HG03066 (cell line): ENCODE data around the gene CASKIN2.

ENCODE experiments used
- ATAC-seq: cut with Tn5 transposase; IDR thresholded peaks from one replicate; pipeline ENCODE4 v1.9.1; 2021; ENCODE audit warnings: low read depth; ENCODE audit not compliant: unreplicated experiment

The CASKIN2 gene

DNA sequence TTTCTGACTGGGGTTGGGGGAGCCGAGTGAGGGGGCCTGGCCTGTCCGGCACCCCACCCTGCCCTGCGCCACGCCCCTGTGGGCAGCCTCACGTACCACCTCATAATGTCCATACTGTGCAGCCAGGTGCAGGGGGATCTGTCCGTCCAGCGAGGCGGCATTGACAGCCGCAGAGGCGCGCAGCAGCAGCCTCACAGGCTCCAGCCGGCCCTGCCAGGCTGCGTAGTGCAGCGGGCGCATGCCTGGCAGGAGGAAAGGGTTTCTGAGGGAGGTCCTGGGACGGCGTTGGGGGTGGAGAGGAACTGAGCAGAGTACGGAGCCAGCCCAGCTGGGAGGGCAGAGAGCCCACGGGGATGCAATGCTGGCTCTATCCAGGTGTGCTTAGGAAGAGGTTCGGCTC, 8.4 kb downstream of the CASKIN2 start:
- no peak for ATAC-seq

DNA sequence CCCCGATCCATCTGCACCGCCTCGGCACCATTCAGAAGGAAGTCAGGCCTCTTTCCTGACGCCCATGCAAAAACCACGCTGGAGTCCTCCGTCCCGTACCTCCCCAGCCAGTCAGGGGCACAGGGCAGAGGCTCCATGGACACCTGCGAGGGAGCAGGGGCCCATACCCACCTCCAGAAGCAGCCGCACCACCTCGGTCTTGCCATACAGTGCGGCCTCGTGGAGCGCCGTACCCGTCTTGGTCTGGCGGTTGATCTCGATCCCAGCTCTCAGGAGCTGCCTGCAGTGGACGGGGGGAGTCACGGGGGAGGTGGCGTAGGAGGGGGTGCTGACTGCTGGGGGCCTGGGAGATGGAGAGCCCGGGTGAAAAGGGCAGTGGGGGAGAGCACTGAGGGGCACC, 9.2 kb downstream of the CASKIN2 start:
- no peak for ATAC-seq

DNA sequence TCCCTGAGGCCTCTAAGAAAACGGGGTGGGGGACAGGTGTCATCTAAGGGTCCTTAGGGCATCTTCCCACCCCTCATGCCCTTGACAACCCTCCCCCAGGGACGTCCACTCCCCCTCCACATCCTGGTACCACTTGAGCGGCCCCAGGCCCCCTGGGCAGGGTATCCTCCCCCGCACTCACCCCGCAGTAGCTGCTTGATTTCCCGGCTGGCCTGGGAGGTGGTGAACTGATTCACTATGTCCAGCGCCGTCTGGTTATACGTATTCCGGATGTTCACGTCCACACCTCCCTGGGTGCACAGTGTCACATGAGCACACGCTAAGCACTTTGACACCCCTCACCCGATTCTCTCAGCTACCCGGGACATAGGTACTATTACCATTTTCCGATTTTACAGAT, 9.7 kb downstream of the CASKIN2 start:
- ATAC-seq: no peak

DNA sequence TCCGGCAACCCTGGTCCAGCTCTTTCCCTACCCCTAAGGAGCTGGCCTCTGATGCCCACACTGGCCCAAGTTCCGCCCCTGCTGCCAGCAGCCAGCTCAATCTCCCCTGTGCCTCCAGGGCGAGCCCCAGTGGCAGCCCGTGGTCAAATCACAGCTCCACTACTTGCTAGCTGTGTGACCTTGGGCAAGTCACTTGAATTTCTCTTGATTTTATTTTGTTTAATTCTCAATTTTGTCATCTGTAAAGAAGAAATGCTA, 10.3 kb downstream of the CASKIN2 start:
- no peak for ATAC-seq

DNA sequence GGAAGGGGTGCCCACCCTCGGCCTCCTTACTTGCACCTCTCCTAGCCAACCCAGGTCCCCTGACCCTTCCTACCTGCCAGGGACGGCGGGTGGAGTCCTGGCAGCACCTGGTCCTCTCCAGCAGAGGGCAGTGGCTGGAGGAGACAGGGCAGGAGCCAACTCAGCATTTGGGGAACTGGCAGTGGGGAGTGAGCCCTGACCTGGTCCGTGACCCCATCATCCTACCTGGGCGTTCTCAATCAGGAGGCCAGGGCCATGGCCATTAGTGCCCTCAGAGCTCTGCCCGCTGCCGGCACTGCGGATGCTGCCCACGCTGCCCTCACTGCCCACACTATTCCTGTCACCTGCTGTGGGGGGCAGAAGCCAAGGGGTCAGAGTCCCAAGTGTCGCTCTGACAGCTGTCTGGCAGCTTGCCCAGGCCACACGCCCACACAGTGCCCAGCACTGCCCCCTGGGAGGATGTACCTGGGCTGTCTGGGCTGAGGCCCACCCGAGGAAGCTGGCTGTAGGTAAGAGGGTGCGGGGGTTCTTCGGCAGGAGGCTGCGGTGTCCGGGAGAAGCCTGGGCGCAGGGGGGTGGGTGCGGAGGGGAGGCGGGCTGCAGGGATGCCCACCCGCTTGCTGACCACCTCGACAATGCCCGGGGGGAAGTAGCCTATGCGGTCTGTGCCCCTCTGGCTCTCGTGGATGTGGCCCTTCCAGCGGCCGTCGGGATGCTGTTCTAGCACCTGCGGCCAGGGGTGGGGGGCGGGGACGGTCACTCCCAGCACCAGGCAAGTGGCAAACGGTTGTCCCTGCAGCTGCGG, 10.8 kb downstream of the CASKIN2 start:
- ATAC-seq: no peak

DNA sequence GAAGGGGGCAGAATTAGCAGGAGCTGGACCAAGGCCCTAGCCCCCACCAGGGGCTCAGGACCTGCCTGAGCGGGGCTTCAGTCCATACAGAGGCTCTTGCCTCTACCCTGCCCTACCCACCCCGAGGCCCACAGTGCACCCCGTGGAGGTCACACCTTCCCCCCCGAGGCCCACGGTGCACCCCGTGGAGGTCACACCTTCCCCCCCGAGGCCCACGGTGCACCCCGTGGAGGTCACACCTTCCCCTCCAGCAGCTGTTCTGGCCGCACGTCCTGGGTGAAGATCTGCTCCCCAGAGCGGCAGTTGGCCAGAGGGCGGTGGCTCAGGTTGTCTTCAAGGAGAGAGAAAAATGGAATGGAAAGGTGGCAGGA, 11.4 kb downstream of the CASKIN2 start:
- no peak for ATAC-seq

DNA sequence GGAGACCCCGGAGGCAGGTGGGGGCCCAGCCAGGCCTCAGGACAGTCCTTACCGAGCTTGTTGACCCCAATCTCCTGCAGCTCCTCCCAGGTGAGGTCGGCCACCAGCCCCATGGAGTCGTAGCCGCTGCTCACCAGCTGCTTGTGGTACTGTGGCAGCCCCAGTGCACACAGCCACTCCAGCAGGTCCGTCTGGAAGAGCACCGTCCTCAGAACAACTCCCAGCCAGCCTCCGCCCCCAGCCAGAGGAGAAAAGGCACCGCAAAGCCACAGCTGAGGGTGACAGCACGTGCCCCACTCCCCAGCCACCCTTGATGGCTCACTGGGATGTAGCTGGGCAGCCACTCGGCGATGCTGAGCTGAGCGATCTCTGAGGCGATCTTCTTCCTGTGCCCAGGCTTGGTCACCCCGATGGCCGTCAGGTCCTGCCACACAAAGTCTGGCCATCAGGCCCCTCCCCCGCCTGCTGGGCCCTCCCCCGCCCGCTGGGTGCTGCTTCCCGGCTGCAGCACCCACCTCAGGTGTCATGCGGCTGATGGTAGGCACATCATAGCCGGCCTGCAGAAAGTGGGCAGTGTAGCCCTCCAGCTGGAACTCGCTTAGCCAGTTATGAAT, 11.9 kb downstream of the CASKIN2 start:
- no peak for ATAC-seq

GRCh38 chr17:75502721-75503329, 12.5 kb downstream of the CASKIN2 start:
- ATAC-seq: no peak

DNA sequence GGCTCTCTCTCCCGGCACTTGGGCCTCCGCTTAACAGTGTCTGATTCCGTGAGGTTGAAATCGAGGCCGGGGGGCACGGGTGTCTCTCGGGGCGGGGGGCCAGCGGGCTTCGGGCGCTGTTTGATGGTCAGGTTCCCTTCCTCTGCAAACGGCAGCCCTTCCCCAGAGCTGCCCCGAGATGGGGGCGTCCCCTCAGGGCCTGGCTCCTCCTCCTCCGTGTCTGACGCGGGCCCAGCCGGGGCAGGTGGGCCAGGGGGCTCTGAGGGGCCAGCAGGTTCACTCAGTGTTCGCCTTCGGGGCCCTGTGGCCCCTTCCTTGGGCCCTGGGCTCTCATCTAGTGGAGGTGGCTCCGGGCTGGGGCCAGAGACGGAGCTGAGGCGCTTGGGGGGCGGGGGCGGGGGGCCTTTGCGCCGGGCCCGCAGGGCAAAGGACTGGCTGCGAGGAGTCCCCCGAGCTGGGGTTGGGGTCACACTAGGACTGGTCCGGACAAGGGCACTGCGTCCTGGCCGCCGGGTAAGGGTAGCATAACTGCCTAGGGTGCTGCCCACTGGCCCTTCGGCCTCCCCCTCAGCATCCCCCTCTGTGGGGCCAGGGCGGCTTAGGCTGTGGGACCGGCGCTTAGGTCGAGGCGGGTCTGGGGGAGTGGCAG, 13.1 kb downstream of the CASKIN2 start:
- no peak for ATAC-seq

DNA sequence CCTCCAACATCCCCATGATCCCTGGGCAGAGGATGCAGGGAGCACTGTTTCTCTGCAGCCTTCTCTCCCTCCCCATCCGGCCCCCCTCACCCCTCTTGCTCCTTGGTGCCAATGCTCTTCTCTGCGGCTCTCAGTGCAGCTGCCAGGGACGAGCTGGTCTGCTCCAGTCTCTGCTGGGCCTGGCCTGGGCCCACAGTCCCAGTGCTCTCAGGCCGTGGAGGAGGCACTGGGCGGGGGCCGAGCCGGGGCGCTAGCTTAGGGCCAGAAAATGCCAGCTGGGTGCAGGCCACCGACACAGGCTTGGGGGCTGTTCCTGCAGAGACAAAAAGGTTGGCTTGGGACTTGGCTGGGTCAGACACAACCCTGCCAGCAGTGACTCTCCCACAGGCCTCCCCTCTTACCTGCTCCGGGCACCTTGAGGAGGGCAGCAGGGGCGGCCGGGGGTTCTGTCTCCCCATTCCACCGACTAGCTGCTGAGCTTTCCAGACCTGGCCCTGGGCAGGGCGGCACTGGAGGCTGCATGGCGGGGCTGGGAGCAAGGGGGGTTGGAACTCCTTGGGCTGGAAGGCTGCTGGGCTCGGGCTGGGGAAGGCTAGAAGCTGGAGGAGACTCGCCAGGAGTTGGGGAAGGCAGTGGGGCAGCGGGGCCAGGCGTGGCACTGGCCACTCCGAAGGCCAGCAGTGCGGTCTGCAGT, 13.8 kb downstream of the CASKIN2 start:
- no peak for ATAC-seq

GRCh38 chr17:75500419-75501216, 14.7 kb downstream of the CASKIN2 start:
- ATAC-seq: no peak

- ATAC-seq: no peak
Measured at GRCh38 chr17:75499313-75500022, 15.9 kb downstream of the CASKIN2 start.

GRCh38 chr17:75498726-75499213, 16.6 kb downstream of the CASKIN2 start:
- no peak for ATAC-seq

- no peak for ATAC-seq
Measured at GRCh38 chr17:75498039-75498725, 17.2 kb downstream of the CASKIN2 start.

DNA sequence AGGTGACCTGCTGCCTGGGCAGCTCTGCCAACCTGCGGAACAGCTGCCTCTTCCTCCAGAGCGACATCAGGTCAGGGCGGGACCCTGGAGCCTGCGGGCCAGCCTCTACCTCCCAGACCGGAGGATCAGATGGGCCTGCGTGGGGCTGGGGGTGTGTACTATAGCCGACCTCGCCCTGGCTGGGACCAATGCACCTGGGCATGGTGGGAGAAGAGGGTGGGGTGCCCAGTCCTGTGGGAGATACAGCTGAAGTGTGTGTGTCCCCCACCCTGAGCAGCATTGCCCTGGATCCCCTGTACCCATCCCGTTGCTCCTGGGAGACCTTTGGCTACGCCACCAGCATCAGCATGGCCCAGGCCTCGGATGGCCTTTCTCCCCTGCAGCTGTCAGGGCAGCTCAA, 19.3 kb downstream of the CASKIN2 start:
- ATAC-seq: no peak

GRCh38 chr17:75494326-75494877, 20.9 kb downstream of the CASKIN2 start:
- ATAC-seq: no peak

DNA sequence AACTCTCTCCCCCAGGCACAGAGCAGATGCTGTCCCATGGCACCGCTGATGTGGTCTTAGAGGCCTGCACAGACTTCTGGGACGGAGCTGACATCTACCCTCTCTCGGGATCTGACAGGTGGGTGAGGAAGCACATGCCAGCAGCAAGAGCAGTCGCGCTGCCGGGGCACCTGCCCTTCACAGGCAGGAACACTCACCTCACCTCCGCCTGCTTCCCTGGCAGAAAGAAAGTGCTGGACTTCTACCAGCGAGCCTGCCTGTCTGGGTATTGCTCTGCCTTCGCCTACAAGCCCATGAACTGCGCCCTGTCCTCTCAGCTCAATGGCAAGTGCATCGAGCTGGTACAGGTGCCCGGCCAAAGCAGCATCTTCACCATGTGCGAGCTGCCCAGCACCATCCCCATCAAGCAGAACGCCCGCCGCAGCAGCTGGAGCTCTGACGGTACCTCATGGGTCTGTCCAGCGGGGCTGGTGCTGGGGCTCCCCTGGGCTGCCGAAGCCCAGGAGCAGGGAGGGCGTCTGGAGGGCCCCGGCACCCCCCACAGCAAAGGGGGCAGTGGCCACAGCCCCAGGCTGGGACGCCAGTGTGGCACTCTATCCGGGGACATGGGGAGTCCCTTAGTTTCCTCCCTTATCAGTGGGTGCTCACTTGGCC, 21.7 kb downstream of the CASKIN2 start:
- no peak for ATAC-seq

- no peak for ATAC-seq
Measured at GRCh38 chr17:75492555-75493168, 22.7 kb downstream of the CASKIN2 start.
